ENCODE data around the gene SHB.

- no peak for TF ChIP-seq CTCF (IDR thresholded peaks at IDR 0.05)
- TF ChIP-seq POLR2A (IDR thresholded peaks at IDR 0.05): no peak
Observed at GRCh38 chr9:38008168-38009034, 60.6 kb downstream of the SHB start.

Data from lower leg skin (tissue), 3 donors.